Cardiac septum (tissue), 1 donor: ENCODE data around the gene LY6G6F. TPM values are rescaled to one million over a fixed set of nuclear protein-coding genes. Genes with fewer than 3 reads are reported as not detected.

Experiments
- DNase-seq: peaks from one replicate; pipeline ENCODE4 v3.0.0-alpha.2; 2020; ENCODE audit warnings: low spot score
- intact Hi-C: fragments of 100-400 bp; cut with DNase I; formaldehyde crosslinking; loops from one replicate; pipeline ENCODE4 v1.14.0; 2022
- long read RNA-seq: library from polyadenylated mRNA; unstranded; transcript quantifications from one replicate; pipeline ENCODE4 v2.0.0, GENCODE V29; 2021
- total RNA-seq: library from RNA; stranded (reverse); fragmentation: NEBNext Ultra II Directional; extraction: Animal tissue kit (Norgen Biotek cat#: 25700); gene quantifications from one replicate; pipeline ENCODE4 v1.2.1, GENCODE V29; 2021
- donor health status: DM: no; HTN: no; CAD: no.

Gene LY6G6F
- total RNA-seq: not detected
- long read RNA-seq: 0 reads

- intact Hi-C loops: no loop called here
- DNase-seq: no peak
These were observed at the start of gene LY6G6F for GRCh38 chr6:31706599-31706998. TSS of gene LY6G6F (plus strand) at chr6:31706866. CDS start at chr6:31706907, 41 bp downstream.

- intact Hi-C loops: no loop called here
- no peak for DNase-seq
These were observed 49.1 kb upstream of the LY6G6F start for GRCh38 chr6:31657406-31658157.

- intact Hi-C loops: no loop called here
- DNase-seq: no peak
These were observed 48.4 kb upstream of the LY6G6F start for GRCh38 chr6:31658158-31658688.

- intact Hi-C loops: no loop called here
- no peak for DNase-seq
These were observed 47.5 kb upstream of the LY6G6F start for GRCh38 chr6:31658983-31659648.

- intact Hi-C loops: no loop called here
- DNase-seq: no peak
These were observed 46.9 kb upstream of the LY6G6F start for GRCh38 chr6:31659649-31660380.

GRCh38 chr6:31660381-31661261 lies 46.0 kb upstream of the LY6G6F start, which contains the start of gene C6orf47:
TSS of gene C6orf47 (minus strand) at chr6:31660778. CDS start at chr6:31659947, 831 bp downstream.
- intact Hi-C loops: no loop called here
- DNase-seq: peak; percentile 94

- intact Hi-C loops: no loop called here
- DNase-seq: no peak
These were observed 45.2 kb upstream of the LY6G6F start for GRCh38 chr6:31661262-31662123.

GRCh38 chr6:31662124-31662723 lies 44.4 kb upstream of the LY6G6F start:
- intact Hi-C loops: no loop called here
- DNase-seq: no peak

- DNase-seq: no peak
- intact Hi-C loops: no loop called here
These were observed 43.3 kb upstream of the LY6G6F start for GRCh38 chr6:31663126-31663960.

GRCh38 chr6:31663961-31664789 lies 42.5 kb upstream of the LY6G6F start:
- intact Hi-C loops: loop anchor here (2.0 kb wide), 1 partner anchor 43 kb away; the partner anchor contains the start of gene PRRC2A
- DNase-seq: no peak

- peak; percentile 96 for DNase-seq
- intact Hi-C loops: loop anchor here (1.0 to 2.0 kb wide), 2 partner anchors 13 to 44 kb away; partner anchors contain the start of genes BAG6 and PRRC2A
These were observed 41.7 kb upstream of the LY6G6F start, which contains the start of gene GPANK1 for GRCh38 chr6:31664790-31665500. TSS of gene GPANK1 (minus strand) at chr6:31664997. CDS start at chr6:31664478, 519 bp downstream.

- intact Hi-C loops: loop anchor here (1.0 to 2.0 kb wide), 2 partner anchors 13 to 45 kb away; partner anchors contain the start of genes BAG6 and PRRC2A
- peak; percentile 100 for DNase-seq
These were observed 40.9 kb upstream of the LY6G6F start, which contains the start of gene CSNK2B for GRCh38 chr6:31665501-31666336. TSS of gene CSNK2B (plus strand) at chr6:31666080. CDS start at chr6:31666832, 752 bp downstream.

GRCh38 chr6:31666337-31666965 lies 40.2 kb upstream of the LY6G6F start:
- intact Hi-C loops: no loop called here
- no peak for DNase-seq

GRCh38 chr6:31669676-31670075 lies 37.0 kb upstream of the LY6G6F start, which contains the start of gene LY6G5B:
TSS of gene LY6G5B (plus strand) at chr6:31669976. CDS start at chr6:31670951, 975 bp downstream.
- no peak for DNase-seq
- intact Hi-C loops: no loop called here
